ENCODE results near the gene JMY.
A peak's percentile ranks its signal among the peaks of the same experiment; 100 is the strongest.

The JMY gene

DNA sequence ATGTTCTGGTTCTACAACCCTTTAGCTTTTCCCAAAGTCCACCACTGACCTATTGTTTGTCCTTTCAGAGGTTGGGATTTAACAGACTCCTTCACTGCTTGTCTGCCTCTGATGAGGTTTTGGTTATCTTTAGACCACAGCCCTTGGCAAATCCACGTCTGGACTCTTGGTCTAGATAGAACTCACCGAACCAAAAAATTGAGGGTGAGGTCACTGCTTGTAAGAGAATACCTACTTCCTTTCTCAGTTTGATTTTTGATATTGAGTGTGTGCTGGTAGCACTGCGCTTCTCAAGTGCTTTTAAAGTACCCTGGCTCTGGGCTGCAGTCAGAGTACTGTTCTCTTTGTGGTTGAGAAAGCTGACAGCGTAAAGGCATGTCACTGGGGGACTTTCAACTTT lies 61.7 kb downstream of the JMY start:
- no peak for DNase-seq (ENCODE audit: low read depth)

DNA sequence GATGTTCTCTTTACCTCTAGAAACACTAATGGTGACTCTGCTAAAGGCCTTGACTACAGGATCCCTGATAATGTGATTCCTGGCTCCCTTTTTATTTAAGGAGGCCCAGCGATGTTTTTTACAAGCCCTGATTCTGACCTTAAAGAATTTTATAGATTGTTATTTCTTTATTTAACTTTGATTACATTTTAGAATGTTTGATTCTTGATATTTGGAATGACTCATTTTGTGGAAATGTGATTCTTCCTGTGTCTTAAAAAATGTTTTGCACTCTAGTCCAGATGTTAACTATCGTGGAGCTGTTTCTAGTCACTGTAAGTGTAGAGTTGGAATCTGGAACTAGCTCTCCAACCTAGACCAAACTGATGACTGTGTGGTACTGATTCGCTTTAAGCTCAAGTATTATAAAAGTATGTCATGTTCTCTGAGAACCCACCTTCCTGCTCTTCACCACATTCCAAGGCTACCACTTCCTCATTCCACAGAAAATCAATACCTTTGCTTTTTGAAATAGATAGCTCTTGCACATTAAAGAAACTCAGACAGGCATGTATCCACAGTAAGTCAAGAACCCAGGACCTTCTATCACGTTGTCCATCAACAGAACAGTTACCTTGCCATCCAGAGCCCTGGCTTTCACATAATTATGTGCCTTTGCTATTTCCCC lies 65.2 kb downstream of the JMY start:
- DNase-seq (ENCODE audit: low read depth), result peak; percentile 50

DNA sequence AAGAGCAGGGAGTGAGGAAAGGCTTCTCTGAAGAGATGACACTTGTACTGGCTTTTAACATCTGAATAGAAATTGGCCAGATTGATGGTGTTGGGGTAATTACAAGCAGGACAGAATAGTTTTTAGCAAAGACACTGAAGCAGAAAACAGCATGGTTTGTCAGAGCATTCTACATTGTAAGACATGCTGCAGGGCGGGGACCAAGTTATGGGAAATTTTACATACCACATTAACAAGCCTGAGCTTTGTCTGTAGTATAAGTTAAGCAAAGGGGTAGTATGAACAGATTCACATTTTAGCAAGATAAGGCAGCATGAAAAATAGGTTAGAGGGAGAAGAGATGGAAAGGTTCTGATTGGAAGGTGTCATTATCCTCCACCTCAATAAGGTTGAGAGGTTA lies 66.5 kb downstream of the JMY start:
- no peak for DNase-seq (ENCODE audit: low read depth)

GRCh38 chr5:79305706-79306105 lies 69.8 kb downstream of the JMY start:
- DNase-seq (ENCODE audit: low read depth), result no peak

DNA sequence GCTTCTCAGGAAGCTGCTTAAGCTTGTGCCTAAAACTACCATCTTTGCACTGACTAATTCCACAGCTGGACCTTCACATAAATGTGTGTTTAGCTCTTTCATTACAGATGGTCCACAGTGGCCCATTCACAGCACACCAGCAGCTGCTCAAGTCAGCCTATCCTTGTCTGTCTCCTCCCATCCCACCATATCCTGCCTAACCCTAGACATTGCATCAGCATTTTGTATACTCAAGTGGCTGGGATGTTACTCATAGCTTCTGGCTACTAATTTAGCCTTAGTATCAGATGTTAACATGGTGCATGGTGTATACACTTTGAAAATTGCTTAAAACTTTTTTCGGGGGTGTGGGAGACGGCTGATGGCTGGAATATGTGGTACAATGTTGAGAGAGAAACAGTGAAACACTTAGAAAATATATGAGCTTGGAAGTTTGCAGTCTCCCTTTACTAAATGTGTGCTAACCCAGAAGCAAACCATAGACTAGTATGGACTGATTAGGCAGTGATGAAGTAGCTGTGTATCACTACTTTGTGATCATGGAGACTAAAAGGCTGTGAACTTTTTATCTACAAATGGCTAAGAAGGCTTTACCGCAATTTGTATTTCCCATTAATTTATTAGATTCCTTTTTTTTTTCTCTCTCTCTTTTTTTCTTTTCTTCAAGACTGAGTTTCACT lies 83.1 kb downstream of the JMY start:
- peak; percentile 75 for DNase-seq (ENCODE audit: low read depth)

DNA sequence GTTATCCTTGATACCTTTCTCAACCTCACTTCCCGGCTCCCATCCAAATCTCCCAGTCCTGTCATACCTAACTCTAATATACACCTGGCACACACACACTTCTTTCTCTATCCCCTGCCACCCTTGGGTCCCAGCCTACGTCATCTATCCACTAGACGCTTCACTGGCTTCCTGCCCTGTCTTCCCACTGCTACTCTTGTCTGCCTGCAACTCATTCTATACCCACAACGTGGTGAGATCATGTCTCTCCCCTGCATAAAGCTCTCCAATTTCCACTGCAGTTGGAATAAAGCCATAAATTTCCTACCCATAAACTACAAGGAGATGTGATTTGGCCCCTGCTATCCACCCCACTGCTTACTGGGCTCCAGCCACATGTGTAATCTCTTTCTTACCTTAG lies 93.5 kb downstream of the JMY start:
- DNase-seq (ENCODE audit: low read depth), result no peak

GRCh38 chr5:79330071-79330470 lies 94.1 kb downstream of the JMY start:
- DNase-seq (ENCODE audit: low read depth), result no peak

DNA sequence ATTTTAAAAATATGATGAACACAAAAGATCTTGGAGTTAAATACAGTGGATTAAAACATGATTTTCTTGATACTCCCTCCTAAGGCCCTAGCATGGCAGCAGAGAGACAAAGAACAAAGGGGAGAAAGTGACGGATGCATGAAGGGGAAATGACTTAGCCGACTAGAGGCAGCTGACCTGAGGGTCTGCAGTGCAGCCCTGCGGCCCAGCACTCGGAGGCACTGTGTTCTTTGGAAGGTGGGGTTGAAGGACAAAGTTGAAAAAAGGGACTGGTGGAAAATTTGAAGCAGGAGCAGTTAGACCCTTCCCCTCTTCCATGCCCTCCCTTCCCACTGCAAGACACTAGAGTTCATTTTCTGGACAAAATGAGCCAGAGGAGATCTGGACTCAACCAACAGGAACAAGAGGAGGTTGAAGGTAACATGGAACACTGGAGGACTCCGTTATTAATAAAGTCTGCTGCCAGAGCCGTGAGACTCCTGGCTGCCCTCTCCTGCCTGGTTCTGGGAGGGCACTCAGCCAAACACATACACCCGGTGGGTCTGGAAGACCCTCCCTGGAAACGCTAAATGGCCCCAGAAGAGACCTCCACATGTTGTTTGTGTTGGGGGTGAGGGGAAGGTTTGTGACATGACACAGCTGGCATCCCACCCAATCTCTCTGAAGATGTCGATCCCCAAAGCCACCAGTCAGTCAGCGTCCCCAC lies 98.1 kb downstream of the JMY start:
- no peak for DNase-seq (ENCODE audit: low read depth)

GRCh38 chr5:79346420-79346824 lies 110.5 kb downstream of the JMY start:
- DNase-seq (ENCODE audit: low read depth), result peak; percentile 64

DNA sequence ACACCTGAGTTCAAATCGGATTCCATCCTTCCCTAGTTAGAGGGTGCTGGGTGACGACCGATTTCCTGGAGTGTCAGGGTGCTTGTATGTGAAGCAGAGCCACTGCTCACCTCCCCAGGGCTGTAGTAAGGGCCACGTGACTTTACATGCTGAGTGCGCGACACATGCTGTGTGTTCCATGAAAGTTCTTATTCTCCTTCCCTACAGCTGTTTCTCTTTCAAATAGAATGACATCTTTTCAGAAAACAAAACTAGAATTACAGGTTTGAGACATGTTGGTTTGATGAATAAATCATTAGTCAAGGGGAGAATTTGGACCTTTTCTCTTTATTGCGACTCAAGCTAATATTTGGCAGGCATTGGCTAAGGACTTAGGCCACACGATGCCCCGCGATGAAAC lies 113.1 kb downstream of the JMY start:
- no peak for DNase-seq (ENCODE audit: low read depth)

- DNase-seq (ENCODE audit: low read depth), result no peak
These were observed 114.0 kb downstream of the JMY start for GRCh38 chr5:79349881-79350280.

GRCh38 chr5:79357398-79357797 lies 121.5 kb downstream of the JMY start:
- no peak for DNase-seq (ENCODE audit: low read depth)

Measured in HS-5 (cell line).